GM19455 (cell line): ENCODE results near the gene SAMD3.
"Not testable (repeated sequence)": the region's sequence is repeated elsewhere in the genome, so short reads cannot be mapped to it uniquely, and the experiment has no call there.

Experiments used
- ATAC-seq: cut with Tn5 transposase; IDR thresholded peaks from one replicate; pipeline ENCODE4 v1.9.1; 2021; ENCODE audit not compliant: unreplicated experiment

The SAMD3 gene, protein sequence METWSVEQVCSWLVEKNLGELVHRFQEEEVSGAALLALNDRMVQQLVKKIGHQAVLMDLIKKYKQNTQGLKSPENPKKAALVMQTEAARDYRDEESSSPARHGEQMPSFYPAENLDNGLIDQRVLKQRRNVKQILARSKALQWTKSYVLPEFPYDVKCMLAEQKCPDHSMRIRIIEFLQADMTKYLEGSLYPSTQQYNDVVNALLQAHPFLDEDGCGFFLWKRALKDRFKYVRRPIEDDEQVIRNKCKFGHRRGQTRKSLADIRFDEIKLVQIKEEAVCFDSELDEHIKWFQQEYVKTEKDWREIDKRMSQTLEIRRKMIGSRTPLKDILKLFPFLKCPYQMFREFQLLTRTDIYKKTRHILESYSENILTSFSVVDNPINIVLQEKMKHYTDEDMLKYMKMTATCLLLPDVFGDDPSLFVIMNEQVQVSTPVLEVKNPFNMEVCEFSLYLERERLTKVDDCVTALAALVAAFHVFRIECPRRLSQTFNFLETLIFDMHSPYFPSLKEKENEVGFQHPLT

DNA sequence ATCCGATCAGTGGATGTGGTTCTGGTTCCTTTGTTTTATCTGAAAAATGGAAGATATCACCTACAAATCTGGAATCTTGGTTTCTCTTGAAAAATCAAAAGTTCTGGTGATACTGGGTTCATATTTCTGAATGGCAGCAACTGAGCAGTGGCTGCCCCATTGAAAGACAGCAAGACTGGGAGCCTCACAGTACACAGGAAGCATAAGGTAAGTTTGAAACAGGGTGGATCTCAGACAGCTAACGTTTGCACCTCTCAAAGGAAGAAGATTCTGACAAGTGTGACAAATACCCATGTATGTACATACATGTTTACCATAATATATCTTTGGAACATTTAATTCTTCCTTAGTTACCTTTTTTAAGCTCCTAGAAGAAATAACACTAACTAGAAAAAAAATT, at the start of gene SAMD3:
SAMD3 (minus strand) TSS at position 177 of the 400 bp plus-strand sequence. CDS start 7,678 bp downstream, outside the sequence.
- no peak for ATAC-seq

DNA sequence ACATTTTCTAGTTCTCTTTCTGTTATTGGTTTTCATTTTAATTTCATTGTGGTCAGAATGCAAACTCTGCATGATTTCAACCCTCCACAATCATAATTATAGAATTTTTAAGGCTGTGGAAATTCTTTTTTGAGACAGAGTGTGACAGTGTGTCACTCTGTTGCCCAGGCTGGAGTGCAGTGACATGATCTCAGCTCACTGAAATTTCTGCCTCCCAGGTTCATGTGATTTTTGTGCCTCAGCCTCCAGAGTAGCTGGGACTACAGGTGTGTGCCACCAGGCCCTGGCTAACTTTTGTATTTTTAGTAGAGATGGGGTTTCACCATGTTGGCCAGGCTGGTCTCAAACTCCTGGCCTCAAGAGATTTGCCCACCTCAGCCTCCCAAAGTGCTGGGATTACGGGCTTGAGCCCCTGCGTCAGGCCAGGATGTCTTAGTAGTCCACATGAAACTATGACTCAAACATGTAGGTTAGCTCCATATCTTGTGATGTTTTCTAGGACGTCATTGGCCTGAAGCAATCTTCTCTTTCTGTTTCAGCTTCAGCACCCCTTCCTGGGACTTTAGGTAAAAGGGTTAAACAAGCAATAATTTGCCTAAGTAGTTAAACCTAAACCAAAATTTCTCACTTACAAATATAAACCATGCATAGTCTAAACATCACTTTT, 47.4 kb upstream of the SAMD3 start:
- ATAC-seq = peak; percentile 88

DNA sequence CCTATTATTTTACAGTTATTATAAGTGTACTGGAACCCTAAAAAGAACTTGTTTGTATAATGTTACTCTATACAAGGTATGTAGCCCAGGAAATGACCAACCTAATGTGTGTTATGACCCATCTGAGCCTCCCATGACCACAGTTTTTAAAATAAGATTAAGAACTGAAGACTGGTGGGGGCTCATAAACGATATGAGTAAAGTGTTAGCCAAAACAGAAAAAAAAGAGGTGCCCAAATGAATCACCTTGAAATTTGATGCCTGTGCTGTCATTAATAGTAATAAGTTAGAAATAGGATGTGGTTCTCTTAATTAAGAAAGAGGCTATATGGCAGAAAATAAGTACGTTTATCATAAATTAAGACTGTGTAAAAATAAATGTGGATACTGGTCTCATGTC, 42.8 kb upstream of the SAMD3 start:
- ATAC-seq = not testable (repeated sequence)

DNA sequence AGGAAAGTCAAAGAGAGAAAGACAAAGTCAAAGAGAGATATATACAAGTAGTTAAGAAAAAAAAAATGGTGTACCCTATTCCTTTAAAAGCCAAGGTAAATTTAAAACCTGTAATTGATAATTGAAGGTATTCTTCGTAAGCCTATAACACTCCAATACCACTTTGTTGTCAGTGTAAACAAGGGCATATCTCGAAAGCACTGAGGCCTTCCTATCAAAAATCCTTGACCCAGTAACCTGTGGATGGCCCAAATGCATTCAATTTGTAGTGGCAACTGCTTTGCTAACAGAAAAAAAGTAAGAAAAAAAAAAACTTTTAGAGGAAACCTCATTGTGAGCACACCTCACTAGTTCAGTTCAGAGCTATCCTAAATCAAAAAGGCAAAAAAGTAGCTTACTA, 39.3 kb upstream of the SAMD3 start:
- no peak for ATAC-seq

DNA sequence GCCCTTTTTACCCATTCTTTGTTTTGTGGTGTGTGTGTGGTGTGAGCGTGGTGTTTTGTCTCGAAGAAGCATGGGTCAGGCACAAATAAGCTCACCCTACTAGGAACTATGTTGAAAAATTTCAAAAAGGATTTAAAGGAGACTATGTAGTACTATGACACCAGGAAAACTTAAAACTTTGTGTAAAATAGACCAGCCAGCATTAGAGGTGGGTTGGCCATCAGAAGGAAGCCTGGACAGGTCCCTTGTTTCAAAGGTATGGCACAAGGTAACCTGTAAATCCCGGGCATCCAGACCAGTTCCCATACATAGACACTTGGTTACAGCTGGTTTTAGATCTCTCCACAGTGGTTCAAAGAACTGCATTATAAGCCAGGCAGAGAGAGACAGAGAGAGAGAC, 38.8 kb upstream of the SAMD3 start:
- ATAC-seq = not testable (repeated sequence)

DNA sequence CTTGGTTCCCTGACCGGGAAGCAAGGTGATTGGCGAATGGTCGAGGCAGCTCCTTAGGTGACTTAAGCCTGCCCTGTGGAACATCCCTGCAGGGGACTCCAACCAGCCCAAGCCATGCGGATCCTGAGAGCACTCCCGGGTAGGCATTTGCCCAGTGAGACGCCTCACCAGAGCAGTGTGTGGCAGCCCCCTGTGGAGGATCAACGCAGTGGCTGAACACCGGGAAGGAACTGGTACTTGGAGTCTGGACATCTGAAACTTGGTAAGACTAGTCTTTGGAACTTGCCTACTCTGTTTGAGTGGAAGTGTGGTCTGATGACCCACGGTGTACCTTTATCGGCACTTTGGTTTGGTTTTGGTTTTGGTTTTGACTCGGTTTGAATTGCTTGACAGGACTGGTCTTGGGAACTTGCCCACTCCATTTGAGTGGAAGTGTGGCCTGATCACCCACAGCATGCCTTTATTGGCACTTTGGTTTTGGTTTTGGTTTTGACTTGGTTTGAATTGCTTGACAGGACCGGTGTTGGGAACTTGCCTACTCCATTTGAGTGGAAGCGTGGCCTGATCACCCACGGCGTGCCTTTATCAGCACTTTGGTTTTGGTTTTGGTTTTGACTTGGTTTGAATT, 38.0 kb upstream of the SAMD3 start:
- ATAC-seq = peak; percentile 55

DNA sequence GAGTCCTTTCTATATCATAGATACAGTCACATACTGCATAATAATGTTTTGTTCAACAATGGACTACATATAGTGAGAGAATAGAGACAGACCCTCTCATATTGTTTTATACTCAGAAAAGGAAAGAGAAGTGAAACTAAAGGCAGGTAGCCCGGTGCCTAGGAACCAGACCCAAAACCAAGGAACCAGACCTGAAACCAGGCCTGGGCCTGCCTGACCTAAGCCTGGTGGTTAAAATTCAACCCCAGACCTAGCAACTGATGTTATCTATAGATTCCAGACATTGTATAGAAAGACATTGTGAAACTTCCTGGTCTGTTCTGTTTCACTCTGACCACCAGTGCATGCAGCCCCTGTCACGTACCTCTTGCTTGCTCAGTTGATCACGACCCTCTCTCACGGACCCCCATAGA, 37.3 kb upstream of the SAMD3 start:
- ATAC-seq = peak; percentile 67

DNA sequence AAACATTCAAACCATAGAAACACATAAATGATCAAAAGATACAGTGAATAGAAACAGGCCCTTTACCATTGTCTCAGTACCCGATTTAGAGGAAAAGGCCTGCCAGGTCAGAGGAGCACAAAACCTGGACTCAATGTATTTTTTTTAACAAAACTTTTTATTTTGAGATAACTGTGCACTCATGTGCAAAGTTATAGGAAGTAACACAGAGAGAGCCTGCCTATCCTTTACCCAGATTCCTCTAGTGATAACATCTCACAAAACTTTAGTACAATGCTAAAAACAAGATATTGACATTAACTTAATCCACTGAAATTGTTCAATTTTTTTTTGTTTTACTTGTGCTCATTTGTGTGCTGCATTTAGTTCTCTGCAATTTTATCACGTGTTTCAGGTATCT, 36.8 kb upstream of the SAMD3 start:
- peak; percentile 23 for ATAC-seq

DNA sequence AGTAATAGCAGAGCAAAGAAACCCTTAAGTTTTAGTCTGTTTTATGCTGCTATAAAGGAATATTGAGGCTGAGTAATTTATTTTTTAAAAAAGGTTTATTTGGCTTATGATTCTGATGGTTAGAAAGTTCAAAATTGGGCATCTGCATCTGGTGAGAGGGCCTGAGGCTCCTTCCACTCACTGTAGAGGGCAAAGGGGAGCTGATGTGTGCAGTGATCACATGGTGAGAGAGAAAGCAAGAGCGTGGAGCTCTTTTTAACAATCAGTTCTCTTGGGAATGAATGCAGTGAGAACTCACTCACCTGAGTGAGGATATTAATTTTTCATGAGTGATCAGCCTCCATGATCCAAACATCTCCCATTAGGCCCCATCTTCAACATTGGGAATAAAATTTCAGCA, 36.4 kb upstream of the SAMD3 start:
- no peak for ATAC-seq

DNA sequence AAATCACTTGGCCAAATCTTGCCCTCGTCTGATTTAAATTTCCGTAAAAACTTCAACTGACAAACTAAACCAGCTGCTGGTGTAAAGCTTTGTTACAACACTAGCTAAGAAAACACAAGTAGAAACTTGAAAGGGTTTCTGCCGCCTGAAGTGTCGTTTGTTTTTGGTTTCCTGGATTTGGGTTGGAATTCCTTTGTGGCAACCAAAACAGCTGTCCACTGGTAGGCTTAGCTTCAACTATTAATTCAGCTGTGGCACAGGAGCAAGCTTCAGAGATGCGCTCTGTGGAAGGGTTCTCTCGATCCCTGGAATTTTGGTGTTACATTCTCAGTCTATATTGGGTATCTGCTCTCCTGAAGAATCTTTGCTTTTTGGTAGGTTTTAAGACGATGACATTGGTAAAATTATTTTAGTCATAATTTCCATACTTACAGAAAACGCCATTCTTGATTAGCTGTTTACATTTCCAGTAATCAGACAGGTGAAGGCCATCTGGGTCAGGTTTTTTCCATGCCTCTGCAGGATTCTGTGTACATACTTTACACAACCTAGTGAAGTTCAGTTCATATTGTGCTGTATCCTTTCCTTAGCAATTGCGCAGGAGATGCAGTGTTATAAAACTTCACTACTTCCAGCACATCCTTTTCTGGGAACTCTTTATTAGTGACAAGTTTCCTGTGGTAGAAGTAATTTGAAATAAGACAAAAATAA, 29.9 kb upstream of the SAMD3 start:
- no peak for ATAC-seq

DNA sequence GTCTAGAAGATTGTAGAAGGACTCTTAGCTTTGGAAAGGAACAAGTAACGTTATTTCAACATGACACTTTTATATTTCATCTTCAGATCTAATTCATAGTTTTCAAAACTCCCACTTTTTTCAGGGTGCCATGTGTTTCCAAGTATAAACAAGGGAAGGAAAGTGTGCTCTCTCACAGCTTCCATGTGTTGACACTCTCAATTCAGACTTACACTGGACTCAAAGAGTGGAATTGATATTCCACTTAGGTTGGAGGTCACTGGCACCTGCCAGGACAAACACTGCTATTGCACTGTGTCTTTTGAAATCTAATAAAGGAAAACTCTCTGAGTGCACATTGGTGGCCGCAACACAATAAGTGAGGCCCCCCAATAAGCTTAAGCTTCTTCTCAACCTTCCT, 22.5 kb upstream of the SAMD3 start:
- ATAC-seq = no peak

DNA sequence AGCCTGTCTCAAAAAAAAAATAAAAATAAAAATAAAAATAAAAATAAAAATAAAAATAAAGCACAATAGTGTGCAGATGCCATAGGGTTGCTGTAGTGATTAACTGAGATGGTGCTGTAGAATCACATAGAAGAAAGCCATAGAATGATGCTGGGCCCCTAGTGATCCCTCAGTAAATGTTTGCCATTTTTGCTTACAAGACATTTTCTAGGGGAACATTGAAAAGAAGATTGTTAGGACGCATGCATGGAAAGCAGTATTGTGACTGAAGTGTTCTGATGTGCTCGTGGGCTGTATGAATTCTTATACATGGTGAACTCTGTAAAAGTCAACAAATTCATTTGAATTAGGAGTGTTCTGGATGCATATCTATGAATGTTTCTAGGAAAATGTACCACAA, 22.0 kb upstream of the SAMD3 start:
- no peak for ATAC-seq

DNA sequence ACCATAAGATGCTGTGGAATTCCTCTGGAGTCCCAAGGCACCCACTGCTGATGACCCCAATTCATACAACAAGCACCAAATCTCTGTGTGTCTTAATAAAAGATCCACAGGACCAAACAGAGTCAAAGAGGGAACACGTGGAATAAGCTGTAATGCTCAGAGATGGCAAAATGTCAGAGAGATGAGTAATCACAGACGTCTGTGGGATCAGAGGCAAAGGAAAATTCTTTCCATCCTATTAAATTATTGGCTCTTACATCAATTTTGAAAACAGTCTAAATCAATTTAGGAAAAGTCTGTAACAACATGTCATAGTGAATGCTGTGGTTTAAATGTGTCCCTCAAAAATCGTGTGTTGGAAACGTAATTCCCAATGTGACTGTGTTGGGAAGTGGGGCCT, 17.5 kb upstream of the SAMD3 start:
- ATAC-seq = no peak

DNA sequence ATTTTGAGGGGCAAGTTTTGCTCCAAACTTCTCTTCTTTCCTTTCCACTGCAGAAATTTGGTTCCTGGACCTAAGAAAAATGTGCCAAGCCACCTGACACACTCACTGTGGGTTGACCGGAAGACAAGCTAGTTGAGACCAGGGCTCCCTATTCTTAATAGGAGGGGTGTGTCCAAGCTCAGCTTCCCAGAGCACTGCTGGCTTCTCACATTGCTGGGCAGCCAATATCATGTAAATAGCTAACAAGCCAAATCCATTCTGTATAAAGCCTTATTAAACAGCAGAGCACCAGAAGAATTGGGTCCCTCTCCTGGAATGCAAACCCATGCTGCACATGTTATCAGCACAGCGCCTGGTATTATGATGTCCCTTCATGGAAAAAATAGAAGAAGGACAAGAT, 17.0 kb upstream of the SAMD3 start:
- no peak for ATAC-seq

DNA sequence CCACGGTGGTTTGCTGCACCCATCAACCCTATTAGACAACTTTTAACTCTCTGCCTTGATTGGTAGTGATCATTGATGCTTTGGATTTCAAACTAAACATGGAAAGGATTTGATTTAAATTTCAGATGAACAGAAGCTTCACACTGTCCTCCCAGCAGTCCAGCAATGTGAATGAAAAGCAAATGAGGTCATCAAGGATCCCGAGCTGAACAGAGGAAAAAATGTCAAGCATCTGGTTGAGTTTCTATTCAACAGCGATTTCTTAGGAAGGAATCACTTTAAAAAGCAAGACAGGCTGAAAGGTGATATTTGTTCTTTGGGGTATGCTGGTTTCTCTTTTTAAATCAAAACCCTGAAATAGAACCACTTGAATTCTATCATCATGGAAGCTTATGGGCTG, 10.6 kb upstream of the SAMD3 start:
- ATAC-seq = no peak

DNA sequence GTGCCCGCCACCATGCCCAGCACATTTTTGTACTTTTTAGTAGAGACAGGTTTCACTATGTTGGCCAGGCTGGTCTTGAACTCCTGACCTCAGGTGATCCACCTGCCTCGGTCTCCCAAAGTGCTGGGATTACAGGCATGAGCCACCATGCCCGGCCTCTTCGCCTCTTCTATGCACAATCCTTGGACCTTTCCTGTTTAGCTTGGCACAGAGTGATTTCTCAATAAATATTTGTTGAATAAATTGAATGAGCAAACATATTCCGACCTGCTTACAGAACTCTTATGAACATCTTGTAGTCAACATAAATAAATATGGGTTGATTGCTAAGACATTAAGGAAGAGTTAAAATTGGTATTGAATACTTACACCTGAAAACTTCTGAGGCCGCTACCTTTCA, 7.8 kb upstream of the SAMD3 start:
- not testable (repeated sequence) for ATAC-seq

DNA sequence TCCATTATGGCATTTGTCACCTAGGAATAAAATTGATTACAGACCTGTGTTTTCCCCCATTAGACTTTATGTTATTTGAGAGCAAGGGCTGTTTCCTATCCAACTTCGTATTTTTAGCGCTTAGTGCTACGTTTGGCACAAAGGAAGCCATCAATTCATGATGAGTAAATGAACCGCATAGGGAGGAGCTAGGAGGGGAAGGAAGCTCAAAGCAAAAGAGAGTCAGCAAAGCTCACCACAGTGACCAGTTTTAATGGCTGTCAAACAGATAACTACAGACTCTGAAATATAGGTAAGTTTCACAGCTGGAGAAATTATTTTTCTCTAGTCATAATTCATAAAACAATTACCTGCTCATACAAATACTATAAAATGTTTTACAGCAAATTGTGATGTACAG, 6.9 kb upstream of the SAMD3 start:
- no peak for ATAC-seq

DNA sequence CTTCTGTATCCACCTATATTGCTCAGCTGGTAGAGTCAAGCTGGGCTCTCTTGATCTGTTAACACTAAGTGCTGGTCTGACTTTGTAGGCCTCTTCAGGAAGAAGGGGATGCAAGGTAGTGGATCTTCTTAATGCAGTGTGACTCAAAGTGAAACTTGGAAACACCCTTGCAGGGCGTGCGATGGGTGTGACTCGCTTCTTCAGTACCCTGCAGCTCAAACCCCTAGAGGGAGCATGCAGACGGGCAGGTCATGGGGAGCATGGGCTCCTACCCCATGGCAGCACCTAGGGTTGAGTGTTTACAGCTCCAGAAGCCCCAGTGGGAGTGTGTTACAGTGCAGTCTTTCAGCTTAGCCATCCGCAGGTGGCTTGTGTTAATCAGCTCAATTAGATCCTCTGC, 757 bp upstream of the SAMD3 start:
- peak; percentile 92 for ATAC-seq

DNA sequence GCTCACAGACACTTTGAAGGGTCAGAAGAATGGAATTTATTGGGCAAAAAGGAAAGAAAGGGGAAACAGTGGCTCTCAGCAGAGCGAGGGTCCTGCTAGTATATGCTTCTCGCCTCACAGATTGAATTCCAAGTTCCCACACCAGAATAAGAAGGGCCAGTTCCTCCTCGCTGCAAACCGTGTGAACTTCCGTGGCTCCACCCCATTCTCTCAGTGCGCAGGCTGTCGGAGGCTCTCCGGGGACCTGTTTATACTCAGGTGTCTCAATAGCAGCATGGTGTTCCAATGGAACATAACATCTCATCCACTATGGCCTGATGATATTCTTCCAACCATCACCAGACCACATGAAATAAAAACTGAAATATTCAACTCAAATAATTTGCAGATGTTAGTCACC, 4.6 kb downstream of the SAMD3 start:
- ATAC-seq = no peak

DNA sequence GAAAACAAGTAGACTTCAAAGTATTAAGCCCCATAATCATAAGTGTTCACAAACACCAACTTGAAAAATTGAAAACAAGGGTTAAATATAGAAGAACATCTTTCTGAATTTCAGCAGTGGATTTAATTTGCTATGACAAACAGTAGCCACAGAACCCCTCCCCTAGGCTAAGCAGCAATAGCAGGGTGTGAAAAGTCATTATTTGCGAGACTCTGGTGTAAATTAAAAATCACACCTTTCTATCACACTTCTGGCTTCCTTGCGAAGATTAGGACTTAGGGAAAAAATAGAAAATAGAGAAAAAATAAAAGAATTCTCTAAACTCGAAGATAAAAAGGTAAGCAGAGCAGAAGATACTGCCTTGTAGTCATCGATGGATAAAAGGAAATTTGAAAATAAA, 6.1 kb downstream of the SAMD3 start:
- ATAC-seq = no peak

DNA sequence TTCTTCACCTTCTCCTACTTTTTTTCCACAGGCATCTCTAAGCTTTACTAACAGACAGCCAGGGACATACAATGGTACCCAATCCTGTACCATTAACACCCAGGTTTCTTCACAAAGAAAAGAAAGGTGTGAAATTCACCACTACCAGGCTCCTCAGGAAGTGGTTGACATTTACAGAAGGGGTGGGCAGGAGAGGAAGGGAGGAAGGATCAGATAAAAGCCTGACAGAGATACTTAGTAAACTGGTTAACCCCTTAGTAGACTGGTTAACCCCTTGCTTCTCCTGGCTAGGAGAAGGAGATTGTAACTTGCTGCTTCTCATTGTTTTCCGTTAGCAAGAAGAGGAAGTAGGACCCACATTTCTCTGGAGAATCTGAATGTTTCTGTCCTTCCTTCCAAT, 7.2 kb downstream of the SAMD3 start:
- ATAC-seq = no peak
